Natural killer cell (primary cell): ENCODE measurements around the gene NAA25. TPM values are rescaled to one million over a fixed set of nuclear protein-coding genes. Genes with fewer than 3 reads are reported as not detected.

ENCODE experiments used
- ATAC-seq, 3 donors: fragments of 150-1000 bp in 2 of 3; fragments of 200-7000 bp in 1 of 3; cut with Tn5 transposase; 1 replicate in 1 of 3; 2 replicates in 2 of 3; pipeline ENCODE4 v1.10.0; 2021; ENCODE audit warnings: mild to moderate bottlenecking in 2 of 3, moderate library complexity in 2 of 3
- DNase-seq, 2 donors: peaks; one replicate each; pipeline versions ENCODE4 v3.0.0 to v3.0.0-alpha.2; 2013 to 2021; ENCODE audit warnings: mixed read lengths in 1 of 2
- H3K27ac ChIP-seq: one replicate; pipeline ENCODE4 v1.5.1; 2013; ENCODE audit warnings: mild to moderate bottlenecking, low read length
- H3K27me3 ChIP-seq: one replicate; pipeline ENCODE4 v1.6.1; 2013; ENCODE audit warnings: low read length; ENCODE audit not compliant: control insufficient read depth, insufficient read depth
- H3K36me3 ChIP-seq: one replicate; pipeline ENCODE4 v1.6.1; 2013; ENCODE audit warnings: low read length; ENCODE audit not compliant: control insufficient read depth, insufficient read depth
- H3K4me1 ChIP-seq: one replicate; pipeline ENCODE4 v1.6.1; 2013; ENCODE audit warnings: low read length; ENCODE audit not compliant: control insufficient read depth, insufficient read depth
- H3K4me3 ChIP-seq: one replicate; pipeline ENCODE4 v1.5.1; 2013; ENCODE audit warnings: low read length
- H3K9me3 ChIP-seq: one replicate; pipeline ENCODE4 v1.6.1; 2013; ENCODE audit warnings: low read length; ENCODE audit not compliant: control insufficient read depth, insufficient read depth
- H3K27ac Mint-ChIP-seq, 2 donors: one replicate each; pipeline ENCODE4 v1.8.0; 2022; ENCODE audit warnings: mild to moderate bottlenecking in 2 of 2, mixed read lengths in 2 of 2, moderate library complexity in 1 of 2
- H3K27me3 Mint-ChIP-seq, 2 donors: one replicate each; pipeline ENCODE4 v1.8.0; 2022; ENCODE audit warnings: low read depth in 2 of 2, mixed read lengths in 2 of 2
- H3K36me3 Mint-ChIP-seq: one replicate; pipeline ENCODE4 v1.8.0; 2022; ENCODE audit warnings: mixed read lengths
- H3K4me1 Mint-ChIP-seq, 2 donors: one replicate each; pipeline ENCODE4 v1.8.0; 2022; ENCODE audit warnings: mixed read lengths in 2 of 2
- H3K4me3 Mint-ChIP-seq: one replicate; pipeline ENCODE4 v1.8.0; 2022; ENCODE audit warnings: mild to moderate bottlenecking, moderate library complexity, mixed read lengths
- H3K9me3 Mint-ChIP-seq, 2 donors: one replicate each; pipeline ENCODE4 v1.8.0; 2022; ENCODE audit warnings: mixed read lengths in 2 of 2
- WGBS: methylation state at CpG from one replicate; pipeline ENCODE4 v1.1.7; 2013; ENCODE audit warnings: missing lambda C conversion rate; ENCODE audit not compliant: insufficient coverage; 5-methylcytosine and 5-hydroxymethylcytosine counted together
- intact Hi-C: fragments of 100-400 bp; cut with micrococcal nuclease; formaldehyde crosslinking; loops from one replicate; pipeline ENCODE4 v1.14.2; 2022
- total RNA-seq, 4 donors: library from RNA; stranded (reverse); fragments of 120-200 nt in 1 of 4; gene quantifications; one replicate each; pipeline versions ENCODE4 v1.2.3 to v1.2.4, GENCODE V29; 2013 to 2022
- TF ChIP-seq, protein P1 (sequence below): fragments of 200-600 bp; IDR thresholded peaks from one replicate; pipeline ENCODE4 v1.8.0; 2022; ENCODE audit warnings: antibody characterized with exemption

NAA25 gene
- total RNA-seq, 3 donors from 2014 or later (not counting 1 experiment from before 2014, with no cell fraction given), result 25.8 to 34.4 (median 30.7) TPM

- ATAC-seq (no peak), DNase-seq (no peak)
- Histone ChIP-seq H3K27me3 (no peaks in the 10 kb centered on the region), H3K36me3 (no peaks in the 10 kb centered on the region), H3K27ac (no peak overlapping the region), H3K4me3 (no peak overlapping the region), H3K4me1 (peaks cover 20% of the 10 kb centered on the region), H3K9me3 (no peaks in the 10 kb centered on the region)
- H3K4me1 Mint-ChIP-seq, result peaks cover 12 to 14% of the 10 kb centered on the region in 2 donors
- TF ChIP-seq, protein P1, sequence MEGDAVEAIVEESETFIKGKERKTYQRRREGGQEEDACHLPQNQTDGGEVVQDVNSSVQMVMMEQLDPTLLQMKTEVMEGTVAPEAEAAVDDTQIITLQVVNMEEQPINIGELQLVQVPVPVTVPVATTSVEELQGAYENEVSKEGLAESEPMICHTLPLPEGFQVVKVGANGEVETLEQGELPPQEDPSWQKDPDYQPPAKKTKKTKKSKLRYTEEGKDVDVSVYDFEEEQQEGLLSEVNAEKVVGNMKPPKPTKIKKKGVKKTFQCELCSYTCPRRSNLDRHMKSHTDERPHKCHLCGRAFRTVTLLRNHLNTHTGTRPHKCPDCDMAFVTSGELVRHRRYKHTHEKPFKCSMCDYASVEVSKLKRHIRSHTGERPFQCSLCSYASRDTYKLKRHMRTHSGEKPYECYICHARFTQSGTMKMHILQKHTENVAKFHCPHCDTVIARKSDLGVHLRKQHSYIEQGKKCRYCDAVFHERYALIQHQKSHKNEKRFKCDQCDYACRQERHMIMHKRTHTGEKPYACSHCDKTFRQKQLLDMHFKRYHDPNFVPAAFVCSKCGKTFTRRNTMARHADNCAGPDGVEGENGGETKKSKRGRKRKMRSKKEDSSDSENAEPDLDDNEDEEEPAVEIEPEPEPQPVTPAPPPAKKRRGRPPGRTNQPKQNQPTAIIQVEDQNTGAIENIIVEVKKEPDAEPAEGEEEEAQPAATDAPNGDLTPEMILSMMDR, result no peak
- H3K9me3 Mint-ChIP-seq, result no peaks in the 10 kb centered on the region
- H3K36me3 Mint-ChIP-seq, result no peaks in the 10 kb centered on the region
- peaks cover 4 to 8% of the 10 kb centered on the region in 2 donors for H3K27me3 Mint-ChIP-seq
- intact Hi-C loops, result loop anchor here (10.0 kb wide), 2 partner anchors 108 to 178 kb away; partner anchors contain the start of genes ERP29 and TMEM116
- 88% methylated on average over 8 of the region's 12 CpGs for WGBS
- H3K27ac Mint-ChIP-seq, result no peak overlapping the region
- H3K4me3 Mint-ChIP-seq, result no peak overlapping the region
These were observed 14.5 kb upstream of the NAA25 start for GRCh38 chr12:112122823-112123690.

GRCh38 chr12:112121780-112122565, 13.4 kb upstream of the NAA25 start:
- intact Hi-C loops, result loop anchor here (10.0 kb wide), 2 partner anchors 107 to 177 kb away; partner anchors contain the start of genes ERP29 and TMEM116
- Mint-ChIP-seq H3K27me3 (peaks cover 4 to 8% of the 10 kb centered on the region in 2 donors), H3K4me3 (no peak overlapping the region), H3K4me1 (peaks cover 9 to 10% of the 10 kb centered on the region in 2 donors), H3K9me3 (no peaks in the 10 kb centered on the region), H3K27ac (no peak overlapping the region), H3K36me3 (no peaks in the 10 kb centered on the region)
- Histone ChIP-seq H3K9me3 (no peaks in the 10 kb centered on the region), H3K4me1 (peaks cover 15% of the 10 kb centered on the region), H3K27ac (no peak overlapping the region), H3K36me3 (no peaks in the 10 kb centered on the region), H3K27me3 (no peaks in the 10 kb centered on the region), H3K4me3 (no peak overlapping the region)
- DNase-seq (no peak), ATAC-seq (no peak)
- TF ChIP-seq, protein P1, result no peak
- whole genome bisulfite sequencing, result 95% methylated on average over 11 of the region's 11 CpGs

DNA sequence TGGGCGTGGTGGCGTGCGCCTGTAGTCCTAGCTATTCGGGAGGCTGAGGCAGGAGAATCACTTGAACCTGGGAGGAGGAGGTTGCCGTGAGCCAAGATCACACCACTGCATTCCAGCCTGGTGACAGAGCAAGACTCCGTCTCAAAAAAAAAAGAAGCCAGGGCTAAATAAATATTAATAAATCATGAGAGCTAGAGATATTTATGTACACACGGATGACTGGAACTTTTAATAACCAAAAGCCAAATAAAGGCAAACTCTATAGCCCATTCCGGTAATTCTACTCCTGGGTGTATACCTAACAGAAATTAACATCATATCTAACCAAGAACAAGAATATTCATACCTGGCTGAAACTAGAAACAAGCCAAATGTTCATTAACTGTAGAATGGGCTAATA, 9.1 kb upstream of the NAA25 start:
- ATAC-seq (no peak), DNase-seq (no peak)
- 92% methylated on average over 7 of the region's 8 CpGs for WGBS
- no peaks in the 10 kb centered on the region for H3K36me3 Mint-ChIP-seq
- TF ChIP-seq, protein P1, result no peak
- peaks cover 0 to 8% of the 10 kb centered on the region in 2 donors for H3K4me1 Mint-ChIP-seq
- H3K4me3 Mint-ChIP-seq, result no peak overlapping the region
- intact Hi-C loops, result no loop called here
- H3K27me3 Mint-ChIP-seq, result peaks cover 4 to 8% of the 10 kb centered on the region in 2 donors
- Histone ChIP-seq H3K4me1 (peaks cover 5% of the 10 kb centered on the region), H3K36me3 (no peaks in the 10 kb centered on the region), H3K27ac (no peak overlapping the region), H3K9me3 (no peaks in the 10 kb centered on the region), H3K27me3 (no peaks in the 10 kb centered on the region), H3K4me3 (no peak overlapping the region)
- no peak overlapping the region for H3K27ac Mint-ChIP-seq
- H3K9me3 Mint-ChIP-seq, result no peaks in the 10 kb centered on the region
